Measurements from ENCODE around the gene UBLCP1.
A peak's percentile ranks its signal among the peaks of the same experiment; 100 is the strongest.
"Not testable (repeated sequence)": the region's sequence is repeated elsewhere in the genome, so short reads cannot be mapped to it uniquely, and the experiment has no call there.

The UBLCP1 gene

DNA sequence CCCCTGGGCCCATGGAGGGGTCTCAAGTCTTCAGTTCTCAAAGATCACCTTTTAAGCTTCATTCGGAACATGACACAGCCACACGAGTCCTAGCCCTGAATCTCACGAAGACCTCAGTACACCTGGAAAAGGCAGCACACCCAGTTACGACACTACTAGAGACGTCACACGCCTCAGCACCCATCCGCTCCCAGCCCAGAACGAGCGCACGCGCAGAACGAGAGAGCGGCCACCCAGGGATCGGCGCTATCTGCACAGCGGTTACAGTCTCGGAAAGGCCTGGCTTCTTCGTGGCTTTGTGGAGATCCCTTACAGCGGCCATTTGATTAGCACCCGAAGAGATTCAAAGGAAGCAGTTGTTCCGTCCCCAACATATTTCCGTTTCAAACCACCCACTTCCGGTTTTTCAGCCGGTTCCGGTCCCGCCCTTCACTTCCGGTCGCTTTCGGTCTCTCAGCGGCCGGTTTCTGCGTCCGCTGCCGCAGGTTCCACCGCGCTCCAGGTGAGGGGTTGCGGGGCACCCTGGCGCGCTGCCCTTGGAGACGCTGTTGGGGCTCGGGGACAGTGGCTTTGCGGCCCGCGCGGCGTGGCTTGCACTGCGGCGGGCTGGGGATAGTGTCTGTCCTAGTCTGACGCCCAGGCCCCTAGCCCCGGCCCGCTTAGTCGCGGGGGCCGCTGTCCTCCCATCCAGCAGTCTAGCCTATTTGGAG, at the start of gene UBLCP1:
Gene UBLCP1 (plus strand): TSS at position 432 of the 710 bp plus-strand sequence. CDS start 5,626 bp downstream, outside the sequence.
- peak; percentile 95 for DNase-seq

- no peak for DNase-seq
Observed at GRCh38 chr5:159214486-159215271, 48.4 kb upstream of the UBLCP1 start.

DNA sequence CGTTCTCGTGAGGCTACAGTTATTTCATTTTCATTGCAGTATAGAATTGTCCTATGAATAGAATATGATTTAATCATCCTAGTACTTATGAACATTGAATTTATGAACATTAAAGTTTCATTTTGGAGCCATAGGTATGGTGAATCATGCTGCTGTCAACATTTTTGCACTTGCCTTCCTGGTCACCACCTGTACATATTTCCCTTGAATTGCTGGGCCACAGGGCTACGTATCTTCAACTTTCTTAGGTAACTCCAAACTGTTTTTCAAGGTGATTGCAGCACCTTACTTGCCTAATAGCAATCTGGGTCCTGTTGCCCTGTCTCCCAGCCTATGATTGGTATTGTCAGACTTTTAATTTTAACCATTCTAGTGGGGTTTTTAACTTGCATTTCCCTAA, 47.2 kb upstream of the UBLCP1 start:
- no peak for DNase-seq

DNA sequence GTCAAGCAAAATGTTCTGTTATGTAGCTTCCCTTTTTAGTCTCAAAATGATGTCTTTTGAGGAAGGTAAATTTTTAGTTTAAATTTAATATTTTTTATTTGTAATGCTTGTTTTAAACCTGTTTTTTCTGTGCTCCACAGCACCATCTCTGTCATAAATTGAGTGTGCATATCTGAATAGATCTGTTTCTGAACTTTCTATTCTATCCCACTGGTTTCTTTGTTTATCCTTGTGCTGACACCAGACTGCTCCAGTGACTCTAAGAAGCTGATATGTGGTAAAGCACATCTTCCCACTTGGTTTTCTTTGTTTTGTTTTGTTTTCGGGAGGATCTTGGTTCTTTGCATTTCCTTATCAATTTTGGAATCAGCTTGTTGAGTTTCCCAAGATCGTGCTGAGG, 46.6 kb upstream of the UBLCP1 start:
- DNase-seq, result no peak

- DNase-seq, result no peak
Observed at GRCh38 chr5:159217236-159217635, 45.9 kb upstream of the UBLCP1 start.

DNA sequence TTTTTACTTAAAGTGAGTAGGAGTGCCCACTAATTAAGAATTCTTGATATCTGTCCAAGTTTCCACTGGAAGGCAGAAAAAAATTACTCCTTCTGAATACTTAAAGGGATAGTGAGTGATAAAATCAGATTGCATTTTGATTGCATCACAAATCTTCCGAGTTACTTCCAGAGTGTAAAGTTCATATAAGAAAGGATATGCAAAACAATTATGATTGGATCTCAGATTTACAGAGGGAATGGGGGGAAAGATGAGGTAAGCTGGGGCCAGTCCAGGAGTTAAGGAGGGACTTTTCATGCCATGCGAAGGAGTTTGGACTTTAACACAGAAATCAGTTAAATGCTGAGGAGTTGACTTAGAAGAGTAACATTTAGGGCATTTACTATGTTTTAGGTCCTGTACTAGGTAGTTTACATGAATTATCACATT, 44.5 kb upstream of the UBLCP1 start:
- no peak for DNase-seq

DNA sequence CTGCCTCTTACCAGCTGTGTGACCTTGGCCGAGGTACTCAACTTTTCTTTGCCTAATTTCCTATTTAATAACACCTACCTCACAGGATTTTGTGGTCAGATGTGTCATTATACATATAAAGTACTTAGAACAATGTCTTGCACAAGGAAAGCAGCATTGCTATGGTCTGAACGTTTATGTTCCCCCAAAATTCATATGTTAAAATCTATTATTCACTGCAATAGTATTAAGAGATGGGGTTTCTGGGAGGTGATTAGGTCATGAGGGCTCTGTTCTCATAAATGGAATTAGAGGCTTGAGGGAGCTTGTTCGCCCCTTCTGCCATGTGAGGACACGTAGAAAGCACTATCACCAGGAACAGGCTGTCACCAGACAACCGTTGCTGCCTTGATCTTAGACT, 42.9 kb upstream of the UBLCP1 start:
- DNase-seq, result no peak

- DNase-seq, result no peak
Observed at GRCh38 chr5:159223469-159223868, 39.6 kb upstream of the UBLCP1 start.

- DNase-seq, result no peak
Observed at GRCh38 chr5:159224471-159224870, 38.6 kb upstream of the UBLCP1 start.

- peak; percentile 13 for DNase-seq
Observed at GRCh38 chr5:159226451-159226850, 36.6 kb upstream of the UBLCP1 start.

DNA sequence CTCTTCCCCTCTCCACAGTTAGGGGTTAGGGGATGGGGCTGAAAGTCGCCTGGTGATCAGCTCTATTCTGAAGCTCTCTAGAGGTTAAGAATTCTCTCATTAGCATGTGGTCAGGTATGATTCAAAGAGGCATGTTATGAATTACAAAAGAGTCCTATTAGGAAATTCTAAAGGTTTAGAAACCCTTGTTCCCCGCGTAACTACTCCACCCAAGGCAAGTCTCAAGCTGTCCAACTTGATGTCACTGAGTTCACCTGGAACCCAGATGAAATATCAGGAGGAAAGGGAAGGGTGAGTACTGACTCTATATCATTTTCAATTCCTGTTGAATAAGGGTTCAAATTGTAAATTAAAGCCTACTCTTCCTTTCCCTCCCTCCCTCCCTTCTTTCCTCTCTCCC, 35.6 kb upstream of the UBLCP1 start:
- DNase-seq, result no peak

DNA sequence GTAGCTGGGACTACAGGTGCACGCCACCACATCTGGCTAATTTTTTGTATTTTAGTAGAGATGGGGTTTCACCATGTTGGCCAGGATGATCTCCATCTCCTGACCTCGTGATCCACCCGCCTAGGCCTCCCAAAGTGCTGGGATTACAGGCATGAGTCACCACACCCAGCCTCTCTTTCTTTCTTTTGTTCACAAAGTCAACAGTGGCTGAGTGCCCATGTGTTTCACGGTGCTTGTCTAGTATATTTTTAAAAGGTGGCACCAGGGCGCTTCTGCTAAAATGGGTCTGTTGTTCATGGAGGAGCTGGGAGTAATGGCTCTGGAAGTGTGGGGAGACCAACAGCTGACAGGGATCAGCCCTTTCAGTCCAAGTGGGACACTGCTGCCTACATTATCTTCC, 35.0 kb upstream of the UBLCP1 start:
- peak; percentile 90 for DNase-seq

GRCh38 chr5:159230657-159231056, 32.4 kb upstream of the UBLCP1 start:
- DNase-seq, result no peak

- no peak for DNase-seq
Observed at GRCh38 chr5:159231167-159231566, 31.9 kb upstream of the UBLCP1 start.

GRCh38 chr5:159235871-159236520, 27.1 kb upstream of the UBLCP1 start:
- DNase-seq, result not testable (repeated sequence)

DNA sequence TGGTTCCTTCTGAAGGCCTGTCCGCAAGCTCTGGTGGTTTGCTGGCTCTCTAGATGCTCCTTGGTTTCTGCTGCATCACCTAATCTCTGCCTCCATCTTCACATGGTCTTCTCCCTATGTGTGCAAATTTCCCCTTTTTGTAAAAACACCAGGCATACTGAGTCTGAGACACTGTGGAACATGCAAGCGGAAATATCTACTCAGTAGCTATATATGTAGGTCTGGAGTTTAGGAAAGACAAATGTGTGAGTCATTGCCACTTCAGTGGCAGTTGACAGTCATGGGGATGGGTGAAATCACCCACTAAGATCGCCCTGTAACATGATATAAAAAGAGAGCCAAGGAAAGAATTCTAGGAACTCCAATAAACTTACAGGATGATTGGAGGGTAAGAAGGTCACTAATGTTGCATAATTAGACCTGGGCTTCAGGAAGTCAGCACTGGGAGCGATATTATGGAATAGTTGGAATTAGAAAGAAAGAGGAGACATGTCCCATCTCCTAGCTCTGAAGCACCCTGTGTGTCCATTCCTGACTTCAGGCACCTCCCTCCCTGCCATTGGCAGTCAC, 22.7 kb upstream of the UBLCP1 start:
- peak; percentile 77 for DNase-seq

DNA sequence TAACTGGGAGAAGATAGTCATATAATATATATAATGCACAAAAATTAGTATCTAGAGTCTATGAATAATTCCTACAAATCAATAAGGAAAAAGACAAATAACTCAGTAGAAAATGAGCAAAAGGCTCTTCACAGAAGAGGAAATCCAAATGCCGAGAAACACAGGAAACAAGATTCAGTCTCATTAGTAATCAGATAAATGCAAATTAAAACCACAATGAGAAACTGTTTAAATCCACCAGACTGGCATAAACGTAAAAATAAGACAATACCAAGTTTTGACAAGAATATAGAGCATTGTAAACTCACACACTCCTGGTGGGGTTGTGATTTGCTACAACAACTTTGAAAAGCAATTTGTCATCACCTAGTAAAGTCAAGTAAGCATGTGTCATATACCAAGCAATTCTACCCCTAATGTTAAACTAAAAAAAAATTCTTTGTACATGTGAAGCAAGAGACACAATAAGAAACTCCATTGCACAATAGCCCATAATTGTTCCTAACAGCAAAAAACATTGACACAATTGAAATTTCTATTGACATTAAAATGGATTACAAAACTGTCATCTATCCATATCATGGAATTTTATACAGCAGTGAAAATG, 21.0 kb upstream of the UBLCP1 start:
- DNase-seq, result no peak

DNA sequence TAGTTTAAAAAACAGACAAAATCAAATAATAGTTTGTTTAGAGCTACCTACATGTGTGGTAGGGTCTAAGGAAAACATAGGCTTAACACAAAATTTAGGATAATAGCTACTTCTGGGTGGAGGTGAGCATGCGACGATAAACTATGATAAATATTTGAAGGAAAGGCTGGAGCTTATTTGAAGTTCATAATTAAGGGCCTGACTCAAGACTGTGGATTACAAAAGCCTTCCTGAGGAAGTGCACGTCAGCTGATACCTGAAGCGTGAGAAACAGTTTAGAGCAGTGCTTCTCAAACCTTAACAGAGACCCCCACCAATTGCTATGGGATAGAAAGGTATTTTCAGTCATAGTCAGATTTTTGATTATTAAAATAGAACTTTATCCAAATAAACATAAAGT, 20.4 kb upstream of the UBLCP1 start:
- no peak for DNase-seq

DNA sequence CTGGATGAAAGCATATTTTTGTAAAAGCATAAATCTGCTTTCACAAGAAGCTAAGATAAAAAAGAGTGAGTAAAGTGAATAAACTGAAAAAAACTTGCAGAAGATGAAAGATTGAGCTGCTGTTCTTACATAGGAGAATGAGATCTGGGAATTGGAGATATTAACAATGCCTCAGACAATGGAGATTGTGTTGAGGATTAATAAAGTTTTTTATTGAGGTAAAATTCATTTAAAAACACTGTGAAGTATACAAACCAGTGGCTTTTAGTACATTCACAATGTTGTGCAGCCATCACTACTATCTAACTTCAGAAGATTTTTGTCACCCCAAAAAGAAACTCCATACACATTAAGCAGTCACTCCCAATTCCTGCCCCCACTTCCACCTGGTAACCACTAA, 19.7 kb upstream of the UBLCP1 start:
- no peak for DNase-seq

- no peak for DNase-seq
Observed at GRCh38 chr5:159244163-159244562, 18.9 kb upstream of the UBLCP1 start.

DNA sequence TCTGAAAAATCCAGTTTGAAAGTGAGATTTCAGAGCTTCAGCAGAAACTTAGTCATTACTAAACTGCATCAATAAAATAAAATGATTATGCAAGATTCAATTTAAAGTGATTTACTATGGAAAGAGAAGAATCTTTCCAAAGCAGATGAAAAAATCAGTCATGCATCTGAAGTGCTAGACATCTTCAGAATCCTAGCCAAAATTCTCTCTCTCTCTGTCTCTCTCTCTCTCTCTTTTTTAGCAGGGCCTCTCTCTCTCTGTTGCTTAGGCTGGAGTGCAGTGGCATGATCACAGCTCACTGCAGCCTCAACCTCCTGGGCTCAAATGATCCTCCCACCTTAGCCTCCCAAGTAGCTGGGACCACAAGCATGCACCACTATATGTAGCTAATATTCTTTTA, 18.2 kb upstream of the UBLCP1 start:
- DNase-seq, result no peak

DNA sequence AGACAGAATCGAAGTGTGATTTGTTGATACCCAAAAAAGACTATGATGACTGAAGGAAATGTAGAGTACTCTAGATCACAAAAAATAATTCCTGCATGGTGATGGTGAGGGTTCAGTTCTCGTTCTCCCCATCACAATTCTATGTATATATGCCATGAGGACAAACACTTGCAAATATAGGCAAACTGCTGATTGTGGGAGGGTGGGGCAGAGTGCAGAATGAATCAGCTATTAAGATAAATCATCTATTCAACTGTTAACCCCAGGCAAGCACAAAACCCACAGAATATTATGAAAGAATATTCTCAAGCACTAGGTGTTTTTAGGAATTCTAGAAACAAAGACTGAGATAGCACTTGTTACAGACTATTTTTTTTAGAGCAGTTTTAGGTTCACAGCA, 13.9 kb upstream of the UBLCP1 start:
- no peak for DNase-seq

- no peak for DNase-seq
Observed at GRCh38 chr5:159252195-159252594, 10.9 kb upstream of the UBLCP1 start.

All from DMS53 (cell line).